GM12878 (cell line): ENCODE data around the gene USE1. TPM values are rescaled to one million over a fixed set of nuclear protein-coding genes. Genes with fewer than 3 reads are reported as not detected.

Experiments used
- ATAC-seq: fragments of 200-7000 bp; cut with Tn5 transposase; 3 replicates; pipeline ENCODE4 v1.9.1; 2020; ENCODE audit warnings: mild to moderate bottlenecking, moderate library complexity
- BruUV-seq: library from RNA; stranded (reverse); fragments of 400-500 nt; replicated peaks from 2 replicates; lab custom pipeline; 2021; lab: Mats Ljungman, UMichigan
- CTCF ChIA-PET: fragments of 300-600 bp; sonication (Branson Sonifier 250); formaldehyde crosslinking; extraction: SDS; loops from one replicate; lab custom pipeline; 2021; ENCODE audit warnings: inconsistent platforms; lab: Yijun Ruan, JAX
- POLR2A ChIA-PET: fragments of 350-600 bp; formaldehyde crosslinking; extraction: SDS; loops from one replicate; lab custom pipeline; 2021; ENCODE audit warnings: inconsistent platforms; lab: Charles Lee
- RAD21 ChIA-PET: fragments of 300-600 bp; sonication (Branson Sonifier 250); formaldehyde crosslinking; loops from one replicate; lab custom pipeline; 2023; ENCODE audit warnings: antibody characterized with exemption; ENCODE audit not compliant: unreplicated experiment; lab: Charles Lee
- SMC1A ChIA-PET: fragments of 300-600 bp; sonication (Branson Sonifier 250); formaldehyde crosslinking; loops from one replicate; lab custom pipeline; 2023; ENCODE audit not compliant: unreplicated experiment, uncharacterized antibody; lab: Charles Lee
- DNase-seq: peaks from one replicate; pipeline ENCODE4 v3.0.0-alpha.2; 2011; ENCODE audit warnings: low read depth, low spot score
- FAIRE-seq: peaks from 3 replicates; lab custom pipeline; 2011; peaks lifted over from hg19 to GRCh38; lab: Jason Lieb, UNC
- H2AFZ ChIP-seq: 2 replicates; pipeline ENCODE4 v1.6.0; 2011; ENCODE audit warnings: low read depth, low read length, control low read depth; ENCODE audit not compliant: control insufficient read depth
- H3K27ac ChIP-seq: 2 replicates; pipeline ENCODE4 v1.5.1; 2011; ENCODE audit warnings: control low read depth; ENCODE audit not compliant: control insufficient read depth, insufficient read depth
- H3K27me3 ChIP-seq, 2 experiments: replicated peaks in 1 of 2; 2 replicates each; pipeline versions ENCODE4 v1.6.0 to v1.6.1; 2011; ENCODE audit warnings: low read length in 1 of 2; ENCODE audit not compliant: control insufficient read depth in 2 of 2, insufficient read depth in 2 of 2
- H3K36me3 ChIP-seq, 2 experiments: 2 replicates each; pipeline ENCODE4 v1.5.1; 2011; ENCODE audit warnings: low read length in 1 of 2; ENCODE audit not compliant: control insufficient read depth in 2 of 2, insufficient read depth in 2 of 2
- H3K4me1 ChIP-seq: 2 replicates; pipeline ENCODE4 v1.6.1; 2011; ENCODE audit warnings: mild to moderate bottlenecking, low read length, moderate library complexity, mixed read lengths; ENCODE audit not compliant: control insufficient read depth, insufficient read depth
- H3K4me2 ChIP-seq: 2 replicates; pipeline ENCODE4 v1.6.0; 2011; ENCODE audit warnings: control low read depth; ENCODE audit not compliant: control insufficient read depth, insufficient read depth
- H3K4me3 ChIP-seq: fragments of 200-600 bp; sonication (generic); 2 replicates; pipeline ENCODE4 v1.5.1; 2016
- H3K79me2 ChIP-seq: 2 replicates; pipeline ENCODE4 v1.6.0; 2011; ENCODE audit warnings: low read length; ENCODE audit not compliant: control insufficient read depth, insufficient read depth
- H3K9ac ChIP-seq: 2 replicates; pipeline ENCODE4 v1.8.0; 2011; ENCODE audit warnings: low read length, control low read depth, mixed read lengths; ENCODE audit not compliant: control insufficient read depth, insufficient read depth
- H3K9me3 ChIP-seq: replicated peaks from 3 replicates; pipeline ENCODE4 v1.5.1; 2011; ENCODE audit warnings: mild to moderate bottlenecking, low read length; ENCODE audit not compliant: control insufficient read depth, insufficient read depth
- H4K20me1 ChIP-seq: 2 replicates; pipeline ENCODE4 v1.6.0; 2011; ENCODE audit not compliant: control insufficient read depth, insufficient read depth
- BHLHE40 ChIP-seq, 2 experiments: fragments of 450-650 bp in 1 of 2; IDR thresholded peaks; 2 replicates each; pipeline ENCODE4 v1.6.1; 2011 to 2017; ENCODE audit warnings: low read depth in 2 of 2, borderline replicate concordance in 1 of 2, improper control_type of control experiment in 1 of 2, low read length in 1 of 2, mild to moderate bottlenecking in 1 of 2
- CREB1 ChIP-seq: IDR thresholded peaks from 2 replicates; pipeline ENCODE4 v1.6.1; 2012; ENCODE audit warnings: low read depth, mild to moderate bottlenecking, inconsistent platforms
- EP300 ChIP-seq, 2 experiments: fragments of 150-350 bp in 1 of 2; IDR thresholded peaks; 2 replicates each; pipeline ENCODE4 v1.6.1; 2011 to 2012; ENCODE audit warnings: low read depth in 2 of 2, low read length in 2 of 2, borderline replicate concordance in 1 of 2, improper control_type of control experiment in 1 of 2, inconsistent platforms in 1 of 2; ENCODE audit not compliant: control insufficient read depth in 1 of 2
- EZH2 ChIP-seq: IDR thresholded peaks from 2 replicates; pipeline ENCODE4 v1.6.1; 2012; ENCODE audit warnings: low read depth, mild to moderate bottlenecking, control low read depth, inconsistent platforms, low read length, borderline replicate concordance; ENCODE audit not compliant: control insufficient read depth
- FOXM1 ChIP-seq: IDR thresholded peaks from 2 replicates; pipeline ENCODE4 v1.6.1; 2012; ENCODE audit warnings: low read depth, mild to moderate bottlenecking, inconsistent platforms, low read length, moderate library complexity
- IKZF1 ChIP-seq: fragments of 450-650 bp; conservative IDR thresholded peaks from 2 replicates; pipeline ENCODE4 v1.6.1; 2017; ENCODE audit warnings: antibody characterized with exemption, mild to moderate bottlenecking
- IKZF2 ChIP-seq, 2 experiments: fragments of 450-650 bp; IDR thresholded peaks; 2 replicates each; pipeline ENCODE4 v1.6.1; 2017; ENCODE audit warnings: mild to moderate bottlenecking in 2 of 2, moderate library complexity in 2 of 2
- IRF4 ChIP-seq: IDR thresholded peaks from 2 replicates; pipeline ENCODE4 v1.6.1; 2011; ENCODE audit warnings: low read depth, low read length
- JUND ChIP-seq: IDR thresholded peaks from 2 replicates; pipeline ENCODE4 v1.6.1; 2012; ENCODE audit warnings: low read depth, mild to moderate bottlenecking, low read length, improper control_type of control experiment, moderate library complexity
- KAT2A ChIP-seq: conservative IDR thresholded peaks from 2 replicates; pipeline ENCODE4 v1.6.1; 2011; ENCODE audit warnings: low read depth, low read length; ENCODE audit not compliant: control insufficient read depth
- MYC ChIP-seq: IDR thresholded peaks from 2 replicates; pipeline ENCODE4 v1.6.1; 2011; ENCODE audit warnings: mild to moderate bottlenecking, low read length, moderate library complexity, inconsistent platforms; ENCODE audit not compliant: insufficient read depth, insufficient replicate concordance, insufficient read length, severe bottlenecking
- NFIC ChIP-seq: IDR thresholded peaks from 2 replicates; pipeline ENCODE4 v1.6.1; 2012; ENCODE audit warnings: low read depth, mild to moderate bottlenecking, inconsistent platforms, low read length, moderate library complexity
- PAX5 ChIP-seq: IDR thresholded peaks from 2 replicates; pipeline ENCODE4 v1.6.1; 2011; ENCODE audit warnings: low read depth, low read length, borderline replicate concordance
- PAX8 ChIP-seq: fragments of 450-650 bp; IDR thresholded peaks from 2 replicates; pipeline ENCODE4 v1.6.1; 2017; ENCODE audit warnings: mild to moderate bottlenecking, moderate library complexity
- PKNOX1 ChIP-seq: fragments of 450-650 bp; IDR thresholded peaks from 2 replicates; pipeline ENCODE4 v1.6.1; 2016; ENCODE audit warnings: mild to moderate bottlenecking
- POLR2AphosphoS5 ChIP-seq: IDR thresholded peaks from 2 replicates; pipeline ENCODE4 v1.6.1; 2011; ENCODE audit warnings: mild to moderate bottlenecking, low read length, inconsistent platforms
- RUNX3 ChIP-seq: IDR thresholded peaks from 2 replicates; pipeline ENCODE4 v1.6.1; 2012; ENCODE audit warnings: low read length, inconsistent platforms
- SMAD1 ChIP-seq: fragments of 450-650 bp; IDR thresholded peaks from 2 replicates; pipeline ENCODE4 v1.6.1; 2018; ENCODE audit warnings: mild to moderate bottlenecking, low read depth; ENCODE audit not compliant: partially characterized antibody
- SMC3 ChIP-seq: IDR thresholded peaks from 2 replicates; pipeline ENCODE4 v1.6.1; 2011; ENCODE audit warnings: low read length, improper control_type of control experiment, borderline replicate concordance
- SP1 ChIP-seq: IDR thresholded peaks from one replicate; pipeline ENCODE4 v1.6.1; 2011; ENCODE audit warnings: low read depth, low read length
- STAT3 ChIP-seq: IDR thresholded peaks from 2 replicates; pipeline ENCODE4 v1.6.1; 2011; ENCODE audit warnings: low read depth, low read length, improper control_type of control experiment
- SUZ12 ChIP-seq: fragments of 200-600 bp; sonication (generic); IDR thresholded peaks from one replicate; pipeline ENCODE4 v1.6.1; 2018; ENCODE audit warnings: antibody characterized with exemption, mild to moderate bottlenecking; ENCODE audit not compliant: unreplicated experiment
- TBL1XR1 ChIP-seq: IDR thresholded peaks from 2 replicates; pipeline ENCODE4 v1.6.1; 2012; ENCODE audit warnings: low read depth, low read length, improper control_type of control experiment
- TCF7 ChIP-seq: IDR thresholded peaks from 2 replicates; pipeline ENCODE4 v1.6.1; 2014; ENCODE audit warnings: antibody characterized with exemption, borderline replicate concordance
- ZNF384 ChIP-seq: IDR thresholded peaks from 2 replicates; pipeline ENCODE4 v1.6.1; 2012; ENCODE audit warnings: low read depth, mild to moderate bottlenecking, low read length, improper control_type of control experiment, borderline replicate concordance
- ZSCAN29 ChIP-seq: fragments of 450-650 bp; IDR thresholded peaks from 2 replicates; pipeline ENCODE4 v1.6.1; 2017; ENCODE audit warnings: mild to moderate bottlenecking, moderate library complexity
- WGBS: methylation state at CpG from one replicate; pipeline ENCODE4 v1.1.6; 2016; ENCODE audit warnings: low lambda C conversion rate; ENCODE audit not compliant: insufficient replicate concordance, insufficient coverage; ENCODE audit errors: missing lambda C conversion rate; 5-methylcytosine and 5-hydroxymethylcytosine counted together
- in situ Hi-C: fragments of 300-500 bp; cut with MboI; formaldehyde crosslinking; loops from 9 replicates; pipeline ENCODE4 v1.14.3; 2018; ENCODE audit warnings: mixed read lengths
- intact Hi-C: fragments of 100-400 bp; cut with micrococcal nuclease; formaldehyde crosslinking; loops from one replicate; pipeline ENCODE4 v1.14.2; 2022; ENCODE audit not compliant: unreplicated experiment
- polyA plus RNA-seq, 11 experiments: library from polyadenylated mRNA; depleted of rRNA in 4 of 11; unstranded in 6 of 11; stranded (reverse) in 5 of 11; fragments of >200 nt; fragmentation: Nextera tagmentation in 4 of 11; fragmentation: Illumina TruSeq in 1 of 11; extraction: Ambion mirVana in 4 of 11; extraction: Trizol in 1 of 11; gene quantifications; 1 replicate in 1 of 11; 2 replicates in 10 of 11; pipeline versions ENCODE4 v1.2.1 to v1.2.3, GENCODE V29; 2011 to 2016; ENCODE audit warnings: inconsistent platforms in 2 of 11, missing spikeins in 2 of 11, low read depth in 1 of 11
- total RNA-seq, 4 experiments: library from RNA; depleted of rRNA in 3 of 4; stranded (reverse); fragments of >200 nt in 3 of 4; fragmentation: Illumina TruSeq in 1 of 4; extraction: Trizol in 1 of 4; gene quantifications; 2 replicates each; pipeline versions ENCODE4 v1.2.1 to v1.2.3, GENCODE V29; 2013 to 2021

The USE1 gene
- total and polyA plus RNA-seq, 10 of the 15 experiments (the other 5 are each of a cell fraction or from before 2014, with no cell fraction given), result 9.7 to 24.0 (median 16.1) TPM

- H3K27me3 ChIP-seq, result no peaks in the 10 kb centered on the region
- 4% methylated on average over 11 of the region's 11 CpGs for WGBS
- peak overlapping the region; percentile 87 for H3K27ac ChIP-seq
- peak overlapping the region; percentile 51 for H2AFZ ChIP-seq
- FAIRE-seq, result peak; percentile 91
- peaks cover 24% of the 10 kb centered on the region for H3K4me1 ChIP-seq
- peak; percentile 80 for ATAC-seq
- no peaks in the 10 kb centered on the region for H3K79me2 ChIP-seq
- H3K9ac ChIP-seq, result peak overlapping the region; percentile 69; the same call in 1 of the 2 replicates
- CTCF ChIA-PET, result interaction anchor here (1.0 to 1.7 kb wide), 10 partner anchors 10 to 115 kb away, joined by 3 to 7 read pairs (median 4); partner anchors contain the start of genes ANKLE1, BABAM1 and MYO9B
- intact Hi-C loops, result loop anchor here (10.0 kb wide), 1 partner anchor 119 kb away; no protein-coding TSS in a partner anchor
- peak overlapping the region; percentile 92 for H3K4me2 ChIP-seq
- POLR2A ChIA-PET, result interaction anchor here (0.7 to 1.4 kb wide), 5 partner anchors 13 to 105 kb away, joined by 3 to 9 read pairs (median 4); partner anchors contain the start of gene USE1
- H3K9me3 ChIP-seq, result no peaks in the 10 kb centered on the region
- BruUV-seq, result TSS peak; percentile 70
- no peak overlapping the region for H3K4me3 ChIP-seq
- RAD21 ChIA-PET, result interaction anchor here (0.9 to 2.1 kb wide), 10 partner anchors 14 to 469 kb away, joined by 3 to 12 read pairs (median 5); partner anchors contain the start of gene BABAM1
- H3K36me3 ChIP-seq, result peaks cover 23 to 32% of the 10 kb centered on the region in 2 experiments; a peak in 3 of 4 replicates
- H4K20me1 ChIP-seq, result no peaks in the 10 kb centered on the region
- in situ Hi-C loops, result no loop called here
- DNase-seq, result peak; percentile 45
- SMC1A ChIA-PET, result interaction anchor here (0.6 to 1.6 kb wide), 14 partner anchors 13 to 419 kb away, joined by 3 to 5 read pairs (median 3); no protein-coding TSS in a partner anchor
- TF ChIP-seq EZH2 (no peak), NFIC (peak; percentile 39; the same call in 1 of the 2 replicates), STAT3 (no peak), SMC3 (no peak), ZNF384 (peak; percentile 76), PAX8 (no peak), IRF4 (no peak), EP300 (IDR thresholded peaks at IDR 0.05; ENCODE audit: borderline replicate concordance in 1 of 2, control insufficient read depth in 1 of 2, low read depth in 2 of 2, low read length in 2 of 2) (no peak; a peak in 1 of 4 replicates), IKZF1 (peak; percentile 41), IKZF2 (IDR thresholded peaks at IDR 0.05) (peak; percentile 41 to 61; a peak in 3 of 4 replicates), BHLHE40 (IDR thresholded peaks at IDR 0.05; ENCODE audit: borderline replicate concordance in 1 of 2, low read depth in 2 of 2, low read length in 1 of 2) (peak in 1 of 2 experiments; percentile 8; a peak in 1 of 4 replicates), PAX5 (peak; percentile 51; the same call in 1 of the 2 replicates), FOXM1 (no peak), POLR2AphosphoS5 (no peak; the same call in 1 of the 2 replicates), ZSCAN29 (no peak), PKNOX1 (no peak), MYC (no peak), KAT2A (no peak), CREB1 (no peak), SUZ12 (no peak), TBL1XR1 (0 out of 2 replicates have a peak, but pooled peaks have one; percentile 11), RUNX3 (peak; percentile 50), TCF7 (no peak), SMAD1 (no peak), SP1 (peak; percentile 13), JUND (no peak)
These were observed 31.3 kb upstream of the USE1 start for GRCh38 chr19:17183858-17184321.
